ENCODE data around the gene ADAMTS19. TPM values are rescaled to one million over a fixed set of nuclear protein-coding genes. Genes with fewer than 3 reads are reported as not detected.

Gene ADAMTS19
- total RNA-seq, 1 experiment from 2014 or later: 20.3 TPM

- no peak overlapping the region for H3K23ac ChIP-seq (ENCODE audit: insufficient read length, low read depth, low read length)
- H4K20me1 ChIP-seq (ENCODE audit: control insufficient read depth, insufficient read depth, insufficient read length): no peaks in the 10 kb centered on the region
- H2BK5ac ChIP-seq (ENCODE audit: insufficient read length, low read length): no peak overlapping the region
- H4K91ac ChIP-seq (ENCODE audit: insufficient read length, low read depth, low read length): no peak overlapping the region
- no peak overlapping the region for H2AK5ac ChIP-seq (ENCODE audit: insufficient read length, low read length)
- no peak overlapping the region for H2BK20ac ChIP-seq (ENCODE audit: low read depth, low read length, poor library complexity, severe bottlenecking)
- H4K5ac ChIP-seq (ENCODE audit: insufficient read length, low read depth, low read length): no peak overlapping the region
- H3K23me2 ChIP-seq (ENCODE audit: insufficient read length, low read depth, low read length, poor library complexity, severe bottlenecking): peaks cover 6% of the 10 kb centered on the region
- H3K79me2 ChIP-seq (ENCODE audit: insufficient read depth, low read length): peaks cover 16% of the 10 kb centered on the region
- H3K9ac ChIP-seq (ENCODE audit: extremely low read depth, insufficient read length, low read length): no peak overlapping the region
- WGBS (ENCODE audit: extremely low coverage, insufficient read length, low lambda C conversion rate): no CpG with 5 or more reads among the region's 4 CpGs
- H3K27ac ChIP-seq (ENCODE audit: insufficient read length, low read depth, low read length): no peak overlapping the region
- peak overlapping the region in 1 of 3 experiments; percentile 50; a peak in 1 of 7 replicates for H3K27ac Mint-ChIP-seq
- H3K27me3 Mint-ChIP-seq (ENCODE audit: low read depth): no peaks in the 10 kb centered on the region
- no peak overlapping the region for H3K4me2 ChIP-seq (ENCODE audit: insufficient read depth, insufficient read length, low read length)
- H3K56ac ChIP-seq (ENCODE audit: insufficient read length, low read depth, low read length): no peak overlapping the region
- H3K14ac ChIP-seq (ENCODE audit: insufficient read depth, low read length): no peak overlapping the region
- H3K9me3 Mint-ChIP-seq: no peaks in the 10 kb centered on the region; a peak in 2 of 5 replicates
- no peak overlapping the region for H4K8ac ChIP-seq (replicated peaks; ENCODE audit: insufficient read length, low read depth, low read length)
- no peak overlapping the region for H3K18ac ChIP-seq (ENCODE audit: insufficient read length, low read depth, low read length)
- H2BK120ac ChIP-seq (ENCODE audit: low read depth, low read length, poor library complexity, severe bottlenecking): no peak overlapping the region
- no peak overlapping the region for H3K4me3 Mint-ChIP-seq
- H3K4me1 Mint-ChIP-seq: peaks cover 11 to 14% of the 10 kb centered on the region in 2 experiments
- no peak overlapping the region for H3K4ac ChIP-seq (ENCODE audit: low read depth, low read length)
- DNase-seq: no peak
- no peak overlapping the region for H2BK15ac ChIP-seq (ENCODE audit: low read depth, low read length)
- TF ChIP-seq CTCF (conservative IDR thresholded peaks at IDR 0.05): no peak
- peaks cover 3% of the 10 kb centered on the region for H3K79me1 ChIP-seq (ENCODE audit: insufficient read depth, low read depth, low read length, poor library complexity, severe bottlenecking)
- no peak overlapping the region for H2AFZ ChIP-seq (ENCODE audit: low read length)
- H3K4me1 ChIP-seq (ENCODE audit: insufficient read depth, low read length): no peaks in the 10 kb centered on the region; the same call in 1 of the 2 replicates
- H3T11ph ChIP-seq (ENCODE audit: low read length): no peak overlapping the region
- H3K27me3 ChIP-seq (ENCODE audit: insufficient read depth, low read length): no peaks in the 10 kb centered on the region
- no peaks in the 10 kb centered on the region for H3K9me3 ChIP-seq (ENCODE audit: control insufficient read depth, low read depth, low read length)
- H2BK12ac ChIP-seq (ENCODE audit: insufficient read length, low read depth, low read length): no peak overlapping the region
- peaks cover 3 to 11% (median 5%) of the 10 kb centered on the region in 3 experiments; a peak in 5 of 7 replicates for H3K36me3 Mint-ChIP-seq (ENCODE audit: insufficient read depth in 1 of 3, low read depth in 3 of 3)
Observed at GRCh38 chr5:129465776-129466344, 5.8 kb downstream of the ADAMTS19 start.
